Kidney epithelial cell (primary cell): Measurements from ENCODE around the gene SHLD3. TPM values are rescaled to one million over a fixed set of nuclear protein-coding genes. Genes with fewer than 3 reads are reported as not detected.
A peak's percentile ranks its signal among the peaks of the same experiment; 100 is the strongest.
"Not testable (repeated sequence)": the region's sequence is repeated elsewhere in the genome, so short reads cannot be mapped to it uniquely, and the experiment has no call there.

Experiments used
- DNase-seq: peaks from one replicate; pipeline ENCODE4 v3.0.0-alpha.2; 2010; ENCODE audit warnings: low read depth
- H3K27me3 ChIP-seq: 2 replicates; pipeline ENCODE4 v1.6.0; 2011; ENCODE audit warnings: low read length; ENCODE audit not compliant: control insufficient read depth, insufficient read depth
- H3K36me3 ChIP-seq: 2 replicates; pipeline ENCODE4 v1.5.1; 2011; ENCODE audit warnings: low read length; ENCODE audit not compliant: control insufficient read depth, insufficient read depth
- H3K4me3 ChIP-seq: 2 replicates; pipeline ENCODE4 v1.5.1; 2011; ENCODE audit warnings: low read depth, mild to moderate bottlenecking, control low read depth, low read length
- CTCF ChIP-seq: IDR thresholded peaks from 2 replicates; pipeline ENCODE4 v1.5.1; 2011; ENCODE audit warnings: mild to moderate bottlenecking, moderate library complexity, low read length, control low read depth, inconsistent platforms; ENCODE audit not compliant: insufficient read depth, poor library complexity, severe bottlenecking
- total RNA-seq: library from RNA; depleted of rRNA; stranded (reverse); fragments of >200 nt; gene quantifications from 2 replicates; pipeline ENCODE4 v1.2.3, GENCODE V29; 2015

SHLD3 gene
- total RNA-seq, 1 donor from 2014 or later: 3.1 TPM

GRCh38 chr5:65620021-65620420 lies 4.8 kb upstream of the SHLD3 start:
- Histone ChIP-seq H3K4me3 (no peak overlapping the region), H3K36me3 (no peaks in the 10 kb centered on the region), H3K27me3 (no peaks in the 10 kb centered on the region)
- no peak for TF ChIP-seq CTCF
- DNase-seq: no peak

- DNase-seq, H3K27me3 ChIP-seq, H3K4me3 ChIP-seq, H3K36me3 ChIP-seq: not testable (repeated sequence)
Measured at GRCh38 chr5:65621961-65622360, 2.9 kb upstream of the SHLD3 start.

- TF ChIP-seq CTCF: no peak
- DNase-seq: no peak
- H3K36me3 ChIP-seq: no peaks in the 10 kb centered on the region
- peak overlapping the region; percentile 85 for H3K4me3 ChIP-seq
- H3K27me3 ChIP-seq: no peaks in the 10 kb centered on the region
Measured at GRCh38 chr5:65623482-65623881, 1.3 kb upstream of the SHLD3 start.

GRCh38 chr5:65624025-65624570 lies 729 bp upstream of the SHLD3 start, which contains the start of gene TRIM23:
Gene TRIM23 (minus strand): TSS chr5:65624333. CDS start chr5:65624274, 59 bp downstream.
- Histone ChIP-seq H3K4me3 (peak within 1 kb of the TSS; percentile 85), H3K27me3 (no peaks in the 10 kb centered on the region), H3K36me3 (no peaks in the 10 kb centered on the region)
- TF ChIP-seq CTCF: peak; percentile 16
- peak; percentile 77 for DNase-seq

- no peak for TF ChIP-seq CTCF
- Histone ChIP-seq H3K27me3 (no peaks in the 10 kb centered on the region), H3K4me3 (peak overlapping the region; percentile 85), H3K36me3 (peaks cover 2% of the 10 kb centered on the region)
- DNase-seq: no peak
Measured at GRCh38 chr5:65625743-65626142, 916 bp downstream of the SHLD3 start.

- peaks cover 2% of the 10 kb centered on the region for H3K36me3 ChIP-seq
- TF ChIP-seq CTCF: no peak
- H3K4me3 ChIP-seq: no peak overlapping the region
- DNase-seq: no peak
- no peaks in the 10 kb centered on the region for H3K27me3 ChIP-seq
Measured at GRCh38 chr5:65630981-65631380, 6.2 kb downstream of the SHLD3 start.
